ENCODE measurements around the gene RUSC2. TPM values are rescaled to one million over a fixed set of nuclear protein-coding genes. Genes with fewer than 3 reads are reported as not detected.
A peak's percentile ranks its signal among the peaks of the same experiment; 100 is the strongest.
"Not testable (repeated sequence)": the region's sequence is repeated elsewhere in the genome, so short reads cannot be mapped to it uniquely, and the experiment has no call there.

The RUSC2 gene
- total RNA-seq, 1 experiment from 2014 or later = 8.2 TPM

GRCh38 chr9:35518225-35518821 is 28.4 kb downstream of the RUSC2 start:
- in situ Hi-C loops (cut with HindIII; ENCODE audit: low pct_unique_long_range_greater_than_20kb, low sequenced_read_pairs) = no loop called here
- DNase-seq (ENCODE audit: low read depth) = peak; percentile 89

GRCh38 chr9:35518981-35519679 is 29.2 kb downstream of the RUSC2 start:
- no peak for DNase-seq (ENCODE audit: low read depth)
- in situ Hi-C loops (cut with HindIII; ENCODE audit: low pct_unique_long_range_greater_than_20kb, low sequenced_read_pairs) = no loop called here

- DNase-seq (ENCODE audit: low read depth) = no peak
- in situ Hi-C loops (cut with HindIII; ENCODE audit: low pct_unique_long_range_greater_than_20kb, low sequenced_read_pairs) = no loop called here
Measured at GRCh38 chr9:35519692-35520363, 29.9 kb downstream of the RUSC2 start.

GRCh38 chr9:35520364-35520710 is 30.4 kb downstream of the RUSC2 start:
- in situ Hi-C loops (cut with HindIII; ENCODE audit: low pct_unique_long_range_greater_than_20kb, low sequenced_read_pairs) = no loop called here
- no peak for DNase-seq (ENCODE audit: low read depth)

- in situ Hi-C loops (cut with HindIII; ENCODE audit: low pct_unique_long_range_greater_than_20kb, low sequenced_read_pairs) = no loop called here
- no peak for DNase-seq (ENCODE audit: low read depth)
Measured at GRCh38 chr9:35521708-35522107, 31.8 kb downstream of the RUSC2 start.

- DNase-seq (ENCODE audit: low read depth) = no peak
- in situ Hi-C loops (cut with HindIII; ENCODE audit: low pct_unique_long_range_greater_than_20kb, low sequenced_read_pairs) = no loop called here
Measured at GRCh38 chr9:35522187-35522586, 32.3 kb downstream of the RUSC2 start.

- DNase-seq (ENCODE audit: low read depth) = no peak
- in situ Hi-C loops (cut with HindIII; ENCODE audit: low pct_unique_long_range_greater_than_20kb, low sequenced_read_pairs) = no loop called here
Measured at GRCh38 chr9:35522700-35523099, 32.8 kb downstream of the RUSC2 start.

GRCh38 chr9:35523556-35523955 is 33.6 kb downstream of the RUSC2 start:
- in situ Hi-C loops (cut with HindIII; ENCODE audit: low pct_unique_long_range_greater_than_20kb, low sequenced_read_pairs); DNase-seq (ENCODE audit: low read depth): not testable (repeated sequence)

GRCh38 chr9:35526087-35526801 is 36.3 kb downstream of the RUSC2 start:
- in situ Hi-C loops (cut with HindIII; ENCODE audit: low pct_unique_long_range_greater_than_20kb, low sequenced_read_pairs) = no loop called here
- DNase-seq (ENCODE audit: low read depth) = peak; percentile 25

GRCh38 chr9:35529161-35529823 is 39.4 kb downstream of the RUSC2 start:
- in situ Hi-C loops (cut with HindIII; ENCODE audit: low pct_unique_long_range_greater_than_20kb, low sequenced_read_pairs) = no loop called here
- DNase-seq (ENCODE audit: low read depth) = no peak

GRCh38 chr9:35533398-35533797 is 43.5 kb downstream of the RUSC2 start:
- no peak for DNase-seq (ENCODE audit: low read depth)
- in situ Hi-C loops (cut with HindIII; ENCODE audit: low pct_unique_long_range_greater_than_20kb, low sequenced_read_pairs) = no loop called here

- in situ Hi-C loops (cut with HindIII; ENCODE audit: low pct_unique_long_range_greater_than_20kb, low sequenced_read_pairs); DNase-seq (ENCODE audit: low read depth): not testable (repeated sequence)
Measured at GRCh38 chr9:35534921-35535320, 45.0 kb downstream of the RUSC2 start.

GRCh38 chr9:35537913-35538312 is 48.0 kb downstream of the RUSC2 start:
- no peak for DNase-seq (ENCODE audit: low read depth)
- in situ Hi-C loops (cut with HindIII; ENCODE audit: low pct_unique_long_range_greater_than_20kb, low sequenced_read_pairs) = no loop called here

GRCh38 chr9:35538361-35539234 is 48.7 kb downstream of the RUSC2 start:
- in situ Hi-C loops (cut with HindIII; ENCODE audit: low pct_unique_long_range_greater_than_20kb, low sequenced_read_pairs) = no loop called here
- no peak for DNase-seq (ENCODE audit: low read depth)

Data from Caki2 (cell line).